Activated naive CD4-positive, alpha-beta T cell treated with anti-CD3 and anti-CD28 coated beads, Interleukin-2, amount 50 U/mL, for 24 hours (primary cell): ENCODE measurements around the gene MAML3.

Source experiments
- H3K27ac Mint-ChIP-seq: one replicate; pipeline ENCODE4 v1.8.0; 2021; ENCODE audit warnings: mild to moderate bottlenecking, mixed read lengths
- H3K27me3 Mint-ChIP-seq: one replicate; pipeline ENCODE4 v1.8.0; 2021; ENCODE audit warnings: mixed read lengths
- H3K36me3 Mint-ChIP-seq: one replicate; pipeline ENCODE4 v1.8.0; 2021; ENCODE audit warnings: mixed read lengths
- H3K4me1 Mint-ChIP-seq: one replicate; pipeline ENCODE4 v1.8.0; 2021; ENCODE audit warnings: mixed read lengths
- H3K4me3 Mint-ChIP-seq: one replicate; pipeline ENCODE4 v1.8.0; 2021; ENCODE audit warnings: mild to moderate bottlenecking, mixed read lengths
- H3K9me3 Mint-ChIP-seq: one replicate; pipeline ENCODE4 v1.8.0; 2021; ENCODE audit warnings: mixed read lengths

MAML3 gene

DNA sequence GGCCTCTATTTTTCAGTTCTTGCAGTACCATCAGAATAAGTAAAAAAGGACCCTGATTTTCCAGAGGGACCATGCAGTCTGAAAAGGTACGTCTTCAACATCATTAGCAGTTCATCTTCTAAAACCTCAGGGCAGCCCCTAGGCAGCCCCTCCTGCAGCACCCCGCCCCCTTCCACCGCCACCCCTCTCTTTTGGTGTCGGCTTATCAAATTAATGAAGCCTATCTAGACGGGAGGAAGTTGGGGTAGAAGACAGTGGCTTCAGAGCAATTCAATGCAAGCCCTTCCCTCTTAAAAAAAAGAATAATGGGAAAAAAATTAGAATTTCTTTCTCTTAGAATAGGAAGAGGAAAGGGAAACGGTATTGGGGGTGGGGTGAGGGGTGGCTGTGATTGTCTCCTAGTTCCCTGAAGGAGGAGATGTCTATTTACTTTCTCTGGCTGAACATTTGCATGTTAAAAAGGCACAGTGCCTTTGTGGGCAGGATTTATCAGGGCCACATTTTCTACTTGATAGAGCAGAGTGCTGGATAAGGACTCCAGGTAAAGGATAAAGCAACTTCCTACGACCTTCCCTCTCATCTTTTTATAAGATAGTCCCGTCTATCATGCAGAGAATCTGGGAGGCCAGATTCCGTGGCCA is 329.0 kb downstream of the MAML3 start:
- Mint-ChIP-seq H3K4me3 (no peak overlapping the region), H3K9me3 (no peaks in the 10 kb centered on the region), H3K4me1 (no peaks in the 10 kb centered on the region), H3K36me3 (no peaks in the 10 kb centered on the region), H3K27ac (no peak overlapping the region), H3K27me3 (no peaks in the 10 kb centered on the region)

- H3K4me1 Mint-ChIP-seq = no peaks in the 10 kb centered on the region
- no peaks in the 10 kb centered on the region for H3K27me3 Mint-ChIP-seq
- H3K36me3 Mint-ChIP-seq = no peaks in the 10 kb centered on the region
- no peaks in the 10 kb centered on the region for H3K9me3 Mint-ChIP-seq
- H3K27ac Mint-ChIP-seq = no peak overlapping the region
- no peak overlapping the region for H3K4me3 Mint-ChIP-seq
These were observed 330.2 kb downstream of the MAML3 start for GRCh38 chr4:139823746-139824145.

- H3K4me3 Mint-ChIP-seq = no peak overlapping the region
- no peak overlapping the region for H3K27ac Mint-ChIP-seq
- no peaks in the 10 kb centered on the region for H3K4me1 Mint-ChIP-seq
- H3K36me3 Mint-ChIP-seq = no peaks in the 10 kb centered on the region
- no peaks in the 10 kb centered on the region for H3K27me3 Mint-ChIP-seq
- H3K9me3 Mint-ChIP-seq = no peaks in the 10 kb centered on the region
These were observed 330.6 kb downstream of the MAML3 start for GRCh38 chr4:139823345-139823744.

GRCh38 chr4:139822391-139822790 is 331.6 kb downstream of the MAML3 start:
- Mint-ChIP-seq H3K27ac (no peak overlapping the region), H3K4me3 (no peak overlapping the region), H3K36me3 (no peaks in the 10 kb centered on the region), H3K27me3 (peaks cover under 1% of the 10 kb centered on the region), H3K4me1 (no peaks in the 10 kb centered on the region), H3K9me3 (no peaks in the 10 kb centered on the region)

- Mint-ChIP-seq H3K27me3 (peaks cover 2% of the 10 kb centered on the region), H3K36me3 (no peaks in the 10 kb centered on the region), H3K9me3 (no peaks in the 10 kb centered on the region), H3K4me3 (no peak overlapping the region), H3K27ac (no peak overlapping the region), H3K4me1 (peaks cover 7% of the 10 kb centered on the region)
These were observed 334.9 kb downstream of the MAML3 start for GRCh38 chr4:139819082-139819481.

- Mint-ChIP-seq H3K27me3 (peaks cover 2% of the 10 kb centered on the region), H3K27ac (no peak overlapping the region), H3K36me3 (no peaks in the 10 kb centered on the region), H3K9me3 (no peaks in the 10 kb centered on the region), H3K4me1 (peaks cover 7% of the 10 kb centered on the region), H3K4me3 (no peak overlapping the region)
These were observed 336.1 kb downstream of the MAML3 start for GRCh38 chr4:139817657-139818452.

DNA sequence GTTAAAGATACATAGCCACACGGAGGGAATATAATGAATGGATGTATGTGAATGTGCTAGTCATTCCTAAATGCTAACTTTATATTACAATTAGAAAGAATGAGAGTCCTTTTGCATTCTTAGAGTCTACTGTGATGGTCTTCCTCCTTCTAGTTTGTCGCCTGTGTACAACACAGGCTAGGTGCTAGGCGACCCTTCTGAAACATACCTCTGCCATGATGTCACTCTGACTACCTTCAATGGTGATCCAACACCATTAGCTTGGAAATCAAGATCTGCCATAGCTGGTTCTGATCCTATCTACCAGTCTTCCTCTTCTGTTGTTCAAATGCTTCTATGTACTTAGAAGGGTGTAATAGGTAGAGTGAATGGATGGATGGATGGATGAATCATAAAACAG is 337.1 kb downstream of the MAML3 start:
- Mint-ChIP-seq H3K27me3 (peaks cover 2% of the 10 kb centered on the region), H3K27ac (no peak overlapping the region), H3K4me3 (no peak overlapping the region), H3K9me3 (no peaks in the 10 kb centered on the region), H3K4me1 (peaks cover 7% of the 10 kb centered on the region), H3K36me3 (no peaks in the 10 kb centered on the region)

DNA sequence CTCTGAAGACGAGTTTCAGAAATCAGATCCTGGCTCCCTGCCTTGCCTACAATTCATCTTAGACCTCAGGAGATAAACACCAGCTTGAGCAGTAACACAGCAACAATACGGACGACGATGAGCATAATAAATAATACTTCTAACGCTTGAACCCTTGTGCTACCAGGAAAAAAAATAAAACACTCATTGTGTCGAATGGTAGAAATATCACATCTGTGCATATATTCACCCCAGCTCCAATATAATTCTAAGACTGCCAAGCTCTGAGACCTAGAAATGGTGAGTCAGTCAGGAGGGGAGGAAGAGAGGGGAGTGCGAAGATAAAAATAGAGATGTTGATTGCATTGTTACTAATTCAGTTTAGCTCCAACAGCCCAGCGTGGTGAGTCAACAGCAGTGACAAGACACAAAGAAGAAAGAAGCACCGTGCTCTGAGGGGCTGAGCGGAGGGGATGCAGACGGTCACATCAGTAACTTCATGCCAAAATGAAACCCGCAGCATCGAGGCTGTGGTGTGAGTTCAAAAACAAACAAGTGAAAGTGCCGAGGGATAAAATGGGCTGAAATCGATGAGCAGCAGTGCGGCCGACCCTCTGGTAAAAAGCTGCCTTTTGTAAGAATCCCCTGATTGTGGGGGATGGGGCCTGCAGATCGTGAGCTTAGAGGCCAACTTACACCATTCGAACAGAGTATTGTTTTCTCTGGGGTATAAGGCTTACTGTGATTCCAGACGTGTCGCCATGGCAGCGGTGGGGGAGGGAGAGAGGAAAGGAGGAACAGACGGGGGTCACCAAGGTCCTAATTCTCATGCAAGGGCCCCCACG is 338.0 kb downstream of the MAML3 start:
- Mint-ChIP-seq H3K27ac (peak overlapping the region; percentile 4), H3K4me3 (peak overlapping the region; percentile 46), H3K4me1 (peaks cover 7% of the 10 kb centered on the region), H3K36me3 (peaks cover 1% of the 10 kb centered on the region), H3K9me3 (no peaks in the 10 kb centered on the region), H3K27me3 (peaks cover 2% of the 10 kb centered on the region)

- H3K4me3 Mint-ChIP-seq = no peak overlapping the region
- peaks cover 3% of the 10 kb centered on the region for H3K36me3 Mint-ChIP-seq
- peaks cover 2% of the 10 kb centered on the region for H3K27me3 Mint-ChIP-seq
- H3K27ac Mint-ChIP-seq = no peak overlapping the region
- no peaks in the 10 kb centered on the region for H3K9me3 Mint-ChIP-seq
- H3K4me1 Mint-ChIP-seq = peaks cover 7% of the 10 kb centered on the region
These were observed 339.5 kb downstream of the MAML3 start for GRCh38 chr4:139814323-139815015.

GRCh38 chr4:139813881-139814280 is 340.1 kb downstream of the MAML3 start:
- H3K27me3 Mint-ChIP-seq = peaks cover 2% of the 10 kb centered on the region
- H3K27ac Mint-ChIP-seq = no peak overlapping the region
- peaks cover 7% of the 10 kb centered on the region for H3K4me1 Mint-ChIP-seq
- no peaks in the 10 kb centered on the region for H3K9me3 Mint-ChIP-seq
- H3K4me3 Mint-ChIP-seq = no peak overlapping the region
- H3K36me3 Mint-ChIP-seq = peaks cover 3% of the 10 kb centered on the region

DNA sequence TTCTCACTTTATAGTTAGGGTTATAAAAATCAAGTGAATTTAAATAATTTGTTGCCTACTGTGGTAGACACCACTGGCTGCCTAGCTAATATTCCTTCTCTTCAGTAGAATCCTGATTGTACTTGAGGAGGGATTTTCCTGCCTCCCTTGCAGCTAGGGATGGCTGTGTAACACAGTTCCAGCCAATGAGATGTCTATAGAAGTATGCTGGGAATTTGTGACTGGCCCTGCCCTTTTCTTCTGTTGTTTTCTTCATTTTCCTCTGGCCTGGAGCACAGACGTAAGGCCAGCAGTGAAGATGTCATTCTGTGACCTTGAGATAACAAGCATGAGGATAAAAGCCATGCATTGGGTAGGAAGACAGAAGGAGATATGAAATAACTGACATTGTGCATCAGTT is 343.3 kb downstream of the MAML3 start:
- H3K36me3 Mint-ChIP-seq = peaks cover 3% of the 10 kb centered on the region

DNA sequence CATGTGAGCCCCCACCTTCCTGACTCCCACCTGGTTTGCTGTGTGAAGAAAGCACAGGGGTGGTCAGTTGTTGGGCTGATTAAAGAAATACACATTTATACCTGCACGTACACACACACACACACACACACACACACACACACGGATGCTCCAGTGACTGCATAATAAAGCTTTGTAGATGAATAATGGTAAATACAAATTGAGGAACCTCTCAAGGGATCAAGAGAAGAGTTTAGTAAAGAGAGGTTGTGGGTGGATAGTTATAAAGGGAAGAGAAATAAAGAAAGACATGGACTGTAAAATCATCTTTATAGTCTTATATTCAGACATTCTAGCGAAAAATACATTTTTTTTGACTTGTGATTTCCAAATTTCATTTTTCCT is 344.2 kb downstream of the MAML3 start:
- Mint-ChIP-seq H3K27me3 (no peaks in the 10 kb centered on the region), H3K9me3 (no peaks in the 10 kb centered on the region), H3K27ac (no peak overlapping the region), H3K4me1 (no peaks in the 10 kb centered on the region), H3K4me3 (no peak overlapping the region), H3K36me3 (peaks cover 3% of the 10 kb centered on the region)

More for the DNA sequence above, 343.3 kb downstream of the MAML3 start:
- H3K4me3 Mint-ChIP-seq = no peak overlapping the region
- H3K27me3 Mint-ChIP-seq = no peaks in the 10 kb centered on the region
- H3K9me3 Mint-ChIP-seq = no peaks in the 10 kb centered on the region
- H3K27ac Mint-ChIP-seq = no peak overlapping the region
- peaks cover 2% of the 10 kb centered on the region for H3K4me1 Mint-ChIP-seq

- H3K27me3 Mint-ChIP-seq = no peaks in the 10 kb centered on the region
These were observed 344.9 kb downstream of the MAML3 start for GRCh38 chr4:139808808-139809756.

GRCh38 chr4:139808381-139808807 is 345.6 kb downstream of the MAML3 start:
- Mint-ChIP-seq H3K9me3 (no peaks in the 10 kb centered on the region), H3K27me3 (no peaks in the 10 kb centered on the region), H3K36me3 (peaks cover 3% of the 10 kb centered on the region), H3K4me1 (no peaks in the 10 kb centered on the region), H3K4me3 (no peak overlapping the region), H3K27ac (no peak overlapping the region)

More at GRCh38 chr4:139808808-139809756, 344.9 kb downstream of the MAML3 start:
- Mint-ChIP-seq H3K36me3 (peaks cover 3% of the 10 kb centered on the region), H3K4me1 (no peaks in the 10 kb centered on the region), H3K4me3 (no peak overlapping the region), H3K27ac (no peak overlapping the region), H3K9me3 (no peaks in the 10 kb centered on the region)
